Measurements from ENCODE around the gene WWOX.

The WWOX gene

DNA sequence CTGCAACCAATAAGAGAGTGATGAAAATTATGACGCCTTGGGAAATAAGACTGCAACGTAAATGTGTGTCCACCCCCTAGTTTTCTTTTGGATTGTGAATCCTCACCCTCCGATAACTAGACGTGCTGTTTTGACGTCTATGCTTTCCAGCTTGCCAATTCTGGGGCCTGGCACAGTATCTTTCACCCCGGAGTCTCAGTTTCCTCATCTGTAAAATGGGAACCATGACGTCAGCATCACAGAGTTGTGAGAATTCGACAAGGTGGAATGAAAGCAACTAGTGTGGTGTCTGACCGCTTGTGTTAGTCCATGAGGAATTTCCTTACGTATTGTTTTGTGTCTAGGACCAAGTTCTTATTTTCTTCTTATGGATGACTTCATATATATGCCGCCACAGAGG is 37.7 kb downstream of the WWOX start:
- DNase-seq = no peak
- no peak overlapping the region for H4K8ac ChIP-seq (ENCODE audit: low read depth, low read length)
- H4K5ac ChIP-seq (ENCODE audit: low read length) = no peak overlapping the region
- H3K4ac ChIP-seq (ENCODE audit: low read depth, low read length) = no peak overlapping the region
- no peak overlapping the region for H3K4me2 ChIP-seq (ENCODE audit: low read length)
- H3K4me1 ChIP-seq (ENCODE audit: control insufficient read depth, low read depth, low read length) = no peaks in the 10 kb centered on the region
- no peak overlapping the region for H3K56ac ChIP-seq (ENCODE audit: low read length)
- H3K18ac ChIP-seq (ENCODE audit: low read length) = no peak overlapping the region
- H3K79me2 ChIP-seq (ENCODE audit: control insufficient read depth, insufficient read depth, low read length) = no peaks in the 10 kb centered on the region
- no peaks in the 10 kb centered on the region for H3K79me1 ChIP-seq (ENCODE audit: low read length)
- H2BK120ac ChIP-seq (ENCODE audit: low read depth, low read length) = no peak overlapping the region
- no peak overlapping the region for H3K4me3 ChIP-seq (ENCODE audit: low read length)
- no peak overlapping the region for H2BK15ac ChIP-seq (replicated peaks; ENCODE audit: low read depth)
- WGBS (ENCODE audit: extremely low coverage, insufficient coverage, low lambda C conversion rate) = no CpG with 5 or more reads among the region's 11 CpGs
- no peak overlapping the region for H3K9ac ChIP-seq (ENCODE audit: low read length)
- no peaks in the 10 kb centered on the region for H3K27me3 ChIP-seq (ENCODE audit: insufficient read depth, low read length, poor library complexity)
- no peak overlapping the region for H3K23ac ChIP-seq (ENCODE audit: low read length)
- no peak overlapping the region for H3K27ac ChIP-seq (ENCODE audit: low read depth, low read length)
- no peak overlapping the region for H2AK5ac ChIP-seq (ENCODE audit: low read length)
- no peaks in the 10 kb centered on the region for H3K36me3 ChIP-seq (ENCODE audit: control insufficient read depth, insufficient read depth, low read length)
- no peak overlapping the region for H2BK5ac ChIP-seq (ENCODE audit: low read length)

DNA sequence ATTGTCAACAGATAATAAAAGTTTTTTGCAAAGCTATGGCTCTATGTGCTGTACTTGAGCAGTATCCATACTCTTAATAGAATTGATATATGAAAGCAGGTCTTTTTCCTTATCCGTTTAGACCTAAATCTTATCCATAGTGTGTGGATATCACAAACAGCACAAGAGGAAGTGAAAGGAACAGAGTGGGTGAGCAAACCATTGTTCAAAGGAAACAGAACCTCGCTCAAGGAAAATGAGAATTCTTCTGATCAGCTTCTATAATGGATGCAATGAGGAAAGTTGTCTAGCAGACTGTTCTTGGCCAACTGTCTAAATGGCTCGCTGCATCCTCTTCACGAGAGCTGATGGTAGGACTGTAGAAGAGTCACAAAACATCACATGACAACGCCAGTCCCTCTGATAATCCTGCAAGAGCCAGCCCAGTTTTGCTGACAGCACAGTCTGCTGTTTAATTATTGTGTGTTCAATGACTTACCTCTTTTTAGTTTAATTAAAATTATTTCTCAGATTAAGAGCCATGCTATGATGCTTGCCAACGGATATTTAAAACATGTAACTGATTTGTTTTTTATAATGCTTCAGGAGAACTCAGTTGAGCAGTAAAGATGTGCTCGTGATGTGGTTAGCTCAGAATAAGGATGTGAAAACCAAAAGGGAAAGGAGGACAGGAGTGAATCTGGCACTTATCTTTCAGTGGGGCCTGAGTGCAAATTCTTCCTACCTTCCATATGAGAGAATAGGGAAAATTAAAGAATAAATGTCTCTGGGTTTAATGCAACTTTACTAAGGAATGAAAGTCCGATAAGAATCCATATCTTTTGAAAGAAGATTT is 38.5 kb downstream of the WWOX start:
- Histone ChIP-seq H3K4me2 (ENCODE audit: low read length) (no peak overlapping the region), H3K23ac (ENCODE audit: low read length) (no peak overlapping the region), H3K79me1 (ENCODE audit: low read length) (no peaks in the 10 kb centered on the region), H2BK15ac (replicated peaks; ENCODE audit: low read depth) (no peak overlapping the region), H3K27me3 (ENCODE audit: insufficient read depth, low read length, poor library complexity) (no peaks in the 10 kb centered on the region), H3K18ac (ENCODE audit: low read length) (no peak overlapping the region), H4K8ac (ENCODE audit: low read depth, low read length) (no peak overlapping the region), H3K27ac (ENCODE audit: low read depth, low read length) (no peak overlapping the region), H4K5ac (ENCODE audit: low read length) (no peak overlapping the region), H3K4ac (ENCODE audit: low read depth, low read length) (no peak overlapping the region), H3K4me1 (ENCODE audit: control insufficient read depth, low read depth, low read length) (no peaks in the 10 kb centered on the region), H3K36me3 (ENCODE audit: control insufficient read depth, insufficient read depth, low read length) (no peaks in the 10 kb centered on the region), H2AK5ac (ENCODE audit: low read length) (no peak overlapping the region), H3K4me3 (ENCODE audit: low read length) (no peak overlapping the region), H3K9ac (ENCODE audit: low read length) (no peak overlapping the region), H2BK5ac (ENCODE audit: low read length) (no peak overlapping the region), H2BK120ac (ENCODE audit: low read depth, low read length) (no peak overlapping the region), H3K56ac (ENCODE audit: low read length) (no peak overlapping the region), H3K79me2 (ENCODE audit: control insufficient read depth, insufficient read depth, low read length) (no peaks in the 10 kb centered on the region)
- no peak for DNase-seq
- no CpG with 5 or more reads among the region's 8 CpGs for WGBS (ENCODE audit: extremely low coverage, insufficient coverage, low lambda C conversion rate)

DNA sequence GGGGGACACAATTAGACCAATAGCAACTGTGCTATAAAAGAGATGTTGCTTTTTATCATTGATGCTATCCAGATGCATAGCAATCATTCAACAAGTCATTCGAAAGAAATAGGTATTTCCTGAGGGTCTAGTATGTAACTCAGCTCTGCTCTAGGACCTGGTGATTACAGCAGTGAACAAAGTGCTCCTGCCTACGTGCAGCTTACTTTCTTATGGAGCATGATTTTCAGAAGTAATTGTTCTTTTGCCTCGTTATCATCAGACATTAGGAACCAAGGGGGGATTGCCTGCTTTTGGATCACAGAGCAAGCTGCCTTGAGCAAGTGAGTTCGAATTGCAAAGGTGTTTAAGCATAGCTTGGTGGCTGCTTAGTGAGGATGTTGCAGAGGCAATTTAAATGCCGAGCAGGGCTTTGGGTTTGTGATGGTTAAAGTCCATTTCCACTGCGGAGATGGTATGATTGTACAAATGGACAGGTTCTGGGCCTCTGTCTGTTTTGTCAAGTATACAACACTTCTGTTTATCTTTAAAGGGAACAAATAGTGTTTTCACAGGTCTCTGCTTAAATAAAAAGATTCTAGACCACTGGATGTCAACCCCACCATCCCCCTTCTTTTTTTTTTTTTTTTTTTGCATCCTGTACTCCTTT is 41.5 kb downstream of the WWOX start:
- Histone ChIP-seq H2BK120ac (ENCODE audit: low read depth, low read length) (no peak overlapping the region), H3K4me2 (ENCODE audit: low read length) (no peak overlapping the region), H3K56ac (ENCODE audit: low read length) (no peak overlapping the region), H2BK15ac (replicated peaks; ENCODE audit: low read depth) (no peak overlapping the region), H2BK5ac (ENCODE audit: low read length) (no peak overlapping the region), H3K79me1 (ENCODE audit: low read length) (no peaks in the 10 kb centered on the region), H3K27me3 (ENCODE audit: insufficient read depth, low read length, poor library complexity) (no peaks in the 10 kb centered on the region), H3K18ac (ENCODE audit: low read length) (no peak overlapping the region), H4K5ac (ENCODE audit: low read length) (no peak overlapping the region), H3K4me3 (ENCODE audit: low read length) (no peak overlapping the region), H4K8ac (ENCODE audit: low read depth, low read length) (no peak overlapping the region), H3K9ac (ENCODE audit: low read length) (no peak overlapping the region), H3K23ac (ENCODE audit: low read length) (no peak overlapping the region), H3K79me2 (ENCODE audit: control insufficient read depth, insufficient read depth, low read length) (no peaks in the 10 kb centered on the region), H3K36me3 (ENCODE audit: control insufficient read depth, insufficient read depth, low read length) (no peaks in the 10 kb centered on the region), H2AK5ac (ENCODE audit: low read length) (no peak overlapping the region), H3K4ac (ENCODE audit: low read depth, low read length) (no peak overlapping the region), H3K27ac (ENCODE audit: low read depth, low read length) (no peak overlapping the region), H3K4me1 (ENCODE audit: control insufficient read depth, low read depth, low read length) (no peaks in the 10 kb centered on the region)
- WGBS (ENCODE audit: extremely low coverage, insufficient coverage, low lambda C conversion rate) = no CpG with 5 or more reads among the region's 6 CpGs
- DNase-seq = no peak

DNA sequence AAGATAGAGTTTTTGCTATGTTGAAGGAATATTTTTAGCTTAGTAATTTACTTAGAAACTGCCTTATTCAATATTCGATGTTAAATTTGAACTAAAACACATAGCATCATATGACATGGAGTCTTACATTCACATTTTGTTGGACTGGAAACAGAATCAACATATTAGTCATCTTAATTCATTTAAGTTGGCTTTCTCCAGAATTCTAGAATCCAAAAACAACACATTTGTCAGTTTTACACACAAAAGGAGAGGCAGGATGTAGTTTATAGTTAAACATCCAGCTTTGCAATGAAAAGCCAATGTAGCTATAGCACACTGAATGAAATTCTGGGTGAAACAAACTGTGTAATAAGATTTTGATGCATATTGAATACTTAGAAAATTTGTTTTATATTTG is 43.3 kb downstream of the WWOX start:
- no peak overlapping the region for H3K18ac ChIP-seq (ENCODE audit: low read length)
- no peak overlapping the region for H2AK5ac ChIP-seq (ENCODE audit: low read length)
- H2BK5ac ChIP-seq (ENCODE audit: low read length) = no peak overlapping the region
- no peak overlapping the region for H4K5ac ChIP-seq (ENCODE audit: low read length)
- no peak overlapping the region for H3K27ac ChIP-seq (ENCODE audit: low read depth, low read length)
- H3K4ac ChIP-seq (ENCODE audit: low read depth, low read length) = no peak overlapping the region
- H3K27me3 ChIP-seq (ENCODE audit: insufficient read depth, low read length, poor library complexity) = no peaks in the 10 kb centered on the region
- no peak overlapping the region for H2BK15ac ChIP-seq (replicated peaks; ENCODE audit: low read depth)
- no peaks in the 10 kb centered on the region for H3K79me1 ChIP-seq (ENCODE audit: low read length)
- H3K36me3 ChIP-seq (ENCODE audit: control insufficient read depth, insufficient read depth, low read length) = no peaks in the 10 kb centered on the region
- H3K4me3 ChIP-seq (ENCODE audit: low read length) = no peak overlapping the region
- H3K4me1 ChIP-seq (ENCODE audit: control insufficient read depth, low read depth, low read length) = no peaks in the 10 kb centered on the region
- no peak overlapping the region for H4K8ac ChIP-seq (ENCODE audit: low read depth, low read length)
- no peak overlapping the region for H3K23ac ChIP-seq (ENCODE audit: low read length)
- WGBS (ENCODE audit: extremely low coverage, insufficient coverage, low lambda C conversion rate) = no CpG with 5 or more reads among the region's 1 CpG
- H3K56ac ChIP-seq (ENCODE audit: low read length) = no peak overlapping the region
- no peak overlapping the region for H3K9ac ChIP-seq (ENCODE audit: low read length)
- no peak overlapping the region for H3K4me2 ChIP-seq (ENCODE audit: low read length)
- H3K79me2 ChIP-seq (ENCODE audit: control insufficient read depth, insufficient read depth, low read length) = no peaks in the 10 kb centered on the region
- DNase-seq = no peak
- H2BK120ac ChIP-seq (ENCODE audit: low read depth, low read length) = no peak overlapping the region

DNA sequence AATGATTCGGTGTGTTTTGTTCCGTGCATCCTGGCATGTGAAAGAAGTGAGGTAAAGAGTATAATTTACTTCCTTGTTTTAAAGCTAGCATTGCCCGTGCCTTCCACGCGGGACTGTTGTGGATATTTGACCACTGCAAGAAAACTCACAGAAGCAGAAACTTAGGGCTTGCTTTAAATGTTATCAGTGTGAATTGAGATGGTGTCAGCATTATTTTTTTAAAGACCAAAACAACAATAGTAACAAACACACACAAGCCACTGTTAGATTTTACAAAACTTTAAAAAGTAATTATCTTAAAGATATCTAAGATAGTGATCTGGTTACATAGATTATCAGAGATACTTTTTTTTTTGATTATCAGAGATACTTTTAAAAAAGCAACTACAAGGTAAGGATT is 47.4 kb downstream of the WWOX start:
- no peak overlapping the region for H2AK5ac ChIP-seq (ENCODE audit: low read length)
- no peak overlapping the region for H4K5ac ChIP-seq (ENCODE audit: low read length)
- H2BK5ac ChIP-seq (ENCODE audit: low read length) = no peak overlapping the region
- H3K23ac ChIP-seq (ENCODE audit: low read length) = no peak overlapping the region
- H3K56ac ChIP-seq (ENCODE audit: low read length) = no peak overlapping the region
- no peak overlapping the region for H3K27ac ChIP-seq (ENCODE audit: low read depth, low read length)
- H3K9ac ChIP-seq (ENCODE audit: low read length) = no peak overlapping the region
- no peaks in the 10 kb centered on the region for H3K27me3 ChIP-seq (ENCODE audit: insufficient read depth, low read length, poor library complexity)
- H3K18ac ChIP-seq (ENCODE audit: low read length) = no peak overlapping the region
- no peaks in the 10 kb centered on the region for H3K79me2 ChIP-seq (ENCODE audit: control insufficient read depth, insufficient read depth, low read length)
- no peak overlapping the region for H3K4me2 ChIP-seq (ENCODE audit: low read length)
- no peak overlapping the region for H2BK15ac ChIP-seq (replicated peaks; ENCODE audit: low read depth)
- no peak overlapping the region for H3K4ac ChIP-seq (ENCODE audit: low read depth, low read length)
- H3K36me3 ChIP-seq (ENCODE audit: control insufficient read depth, insufficient read depth, low read length) = no peaks in the 10 kb centered on the region
- no peak for DNase-seq
- H3K4me3 ChIP-seq (ENCODE audit: low read length) = no peak overlapping the region
- H2BK120ac ChIP-seq (ENCODE audit: low read depth, low read length) = no peak overlapping the region
- H3K79me1 ChIP-seq (ENCODE audit: low read length) = no peaks in the 10 kb centered on the region
- no CpG with 5 or more reads among the region's 5 CpGs for WGBS (ENCODE audit: extremely low coverage, insufficient coverage, low lambda C conversion rate)
- no peak overlapping the region for H4K8ac ChIP-seq (ENCODE audit: low read depth, low read length)
- no peaks in the 10 kb centered on the region for H3K4me1 ChIP-seq (ENCODE audit: control insufficient read depth, low read depth, low read length)

All from mesendoderm (in vitro differentiated cells).